NCI-H1694 (cell line): ENCODE measurements around the gene VAT1.
"Not testable (repeated sequence)": the region's sequence is repeated elsewhere in the genome, so short reads cannot be mapped to it uniquely, and the experiment has no call there.

Experiments
- DNase-seq: peaks from one replicate; lab custom pipeline; 2025; lab: John Stamatoyannopoulos, UW

Gene VAT1

GRCh38 chr17:43006639-43007551 is 15.3 kb downstream of the VAT1 start, which contains the start of gene IFI35:
TSS of gene IFI35 (plus strand) at chr17:43006784. CDS start at chr17:43006948, 164 bp downstream.
- DNase-seq = peak; percentile 7

- no peak for DNase-seq
These were observed 18.5 kb downstream of the VAT1 start for GRCh38 chr17:43003542-43004172.

- not testable (repeated sequence) for DNase-seq
These were observed 21.3 kb downstream of the VAT1 start for GRCh38 chr17:43000894-43001293.

- no peak for DNase-seq
These were observed 23.1 kb downstream of the VAT1 start for GRCh38 chr17:42999003-42999525.

GRCh38 chr17:42997984-42998938 is 23.9 kb downstream of the VAT1 start, which contains the start of gene RPL27:
TSS of gene RPL27 (plus strand) at chr17:42998419. CDS start at chr17:42998751, 332 bp downstream.
- DNase-seq = peak; percentile 99

- peak; percentile 49 for DNase-seq
These were observed 24.7 kb downstream of the VAT1 start for GRCh38 chr17:42997390-42997983.

GRCh38 chr17:42993913-42994312 is 28.3 kb downstream of the VAT1 start:
- not testable (repeated sequence) for DNase-seq

- no peak for DNase-seq
These were observed 29.3 kb downstream of the VAT1 start for GRCh38 chr17:42992872-42993271.

GRCh38 chr17:42991471-42991870 is 30.7 kb downstream of the VAT1 start:
- no peak for DNase-seq

GRCh38 chr17:42989726-42990652 is 32.2 kb downstream of the VAT1 start:
- no peak for DNase-seq

GRCh38 chr17:42989141-42989540 is 33.0 kb downstream of the VAT1 start:
- DNase-seq = no peak

GRCh38 chr17:42985225-42985624 is 37.0 kb downstream of the VAT1 start:
- DNase-seq = no peak

- DNase-seq = no peak
These were observed 39.9 kb downstream of the VAT1 start for GRCh38 chr17:42982266-42982665.

- no peak for DNase-seq
These were observed 41.3 kb downstream of the VAT1 start for GRCh38 chr17:42980766-42981397.

GRCh38 chr17:42980274-42980765 is 41.9 kb downstream of the VAT1 start, which contains the start of gene RUNDC1:
TSS of gene RUNDC1 (plus strand) at chr17:42980565. CDS start at chr17:42980577, 12 bp downstream.
- DNase-seq = peak; percentile 69

GRCh38 chr17:42979511-42980273 is 42.5 kb downstream of the VAT1 start, which contains the start of gene PTGES3L:
TSS of gene PTGES3L (minus strand) at chr17:42980080. CDS start at chr17:42980053, 27 bp downstream.
- peak; percentile 69 for DNase-seq

- not testable (repeated sequence) for DNase-seq
These were observed 46.5 kb downstream of the VAT1 start for GRCh38 chr17:42975701-42976100.

GRCh38 chr17:42975265-42975664 is 46.9 kb downstream of the VAT1 start:
- DNase-seq = no peak
